HCT116 (cell line): ENCODE measurements around the gene ATP7B. TPM values are rescaled to one million over a fixed set of nuclear protein-coding genes. Genes with fewer than 3 reads are reported as not detected.

Source experiments
- ATAC-seq: fragments of 200-7000 bp; cut with Tn5 transposase; 2 replicates; pipeline ENCODE4 v1.9.1; 2020; ENCODE audit warnings: mild to moderate bottlenecking, moderate library complexity
- BruUV-seq: library from RNA; stranded (reverse); fragments of 400-500 nt; replicated peaks from 2 replicates; lab custom pipeline; 2021; lab: Mats Ljungman, UMichigan
- CTCF ChIA-PET: fragments of 300-600 bp; sonication (Branson Sonifier 250); formaldehyde crosslinking; loops from one replicate; lab custom pipeline; 2021; ENCODE audit warnings: antibody characterized with exemption; lab: Charles Lee
- POLR2A ChIA-PET: fragments of 300-600, 350-600 bp; sonication (Branson Sonifier 250); formaldehyde crosslinking; loops from one replicate; lab custom pipeline; 2021; ENCODE audit warnings: antibody characterized with exemption; lab: Charles Lee
- RAD21 ChIA-PET, 2 experiments: fragments of 300-600 bp; sonication (Branson Sonifier 250); formaldehyde crosslinking; loops; one replicate each; lab custom pipeline; 2023; ENCODE audit warnings: low total read pairs in 2 of 2; ENCODE audit not compliant: uncharacterized antibody in 2 of 2, unreplicated experiment in 2 of 2, low non-redundant PET in 1 of 2; lab: Charles Lee
- DNase-seq: peaks from one replicate; pipeline ENCODE4 v3.0.0-alpha.2; 2010; ENCODE audit warnings: low read depth, low spot score
- H2AFZ ChIP-seq: fragments of 200-600 bp; shearing (Covaris generic), sonication (generic); 2 replicates; pipeline ENCODE4 v1.6.1; 2017; ENCODE audit warnings: low read depth, mixed run types, mixed read lengths, antibody characterized with exemption, low read length; ENCODE audit not compliant: poor library complexity, severe bottlenecking
- H3K27ac ChIP-seq: 2 replicates; pipeline ENCODE4 v1.5.1; 2012; ENCODE audit warnings: low read depth, low read length
- H3K27me3 ChIP-seq: fragments of 200-600 bp; sonication (generic); 2 replicates; pipeline ENCODE4 v1.6.1; 2016; ENCODE audit warnings: mixed run types, low read length, mixed read lengths; ENCODE audit not compliant: insufficient read depth
- H3K36me3 ChIP-seq, 2 experiments: fragments of 200-500 bp in 1 of 2; fragments of 200-600 bp in 1 of 2; sonication (Bioruptor generic) in 1 of 2; sonication (generic) in 1 of 2; 2 replicates each; pipeline versions ENCODE4 v1.5.1 to v1.6.1; 2014 to 2016; ENCODE audit warnings: low read length in 2 of 2, inconsistent platforms in 1 of 2, mixed read lengths in 1 of 2, mixed run types in 1 of 2; ENCODE audit not compliant: insufficient read depth in 2 of 2, control insufficient read depth in 1 of 2
- H3K4me1 ChIP-seq, 2 experiments: fragments of 200-600 bp in 1 of 2; sonication (generic) in 1 of 2; 2 replicates each; pipeline versions ENCODE4 v1.5.1 to v1.6.1; 2012 to 2017; ENCODE audit warnings: low read length in 2 of 2, inconsistent platforms in 1 of 2, mild to moderate bottlenecking in 1 of 2, mixed read lengths in 1 of 2, mixed run types in 1 of 2, moderate library complexity in 1 of 2; ENCODE audit not compliant: insufficient read depth in 2 of 2, control insufficient read depth in 1 of 2
- H3K4me2 ChIP-seq: fragments of 200-600 bp; sonication (generic); 2 replicates; pipeline ENCODE4 v1.6.1; 2017; ENCODE audit warnings: mixed run types, low read length, mixed read lengths
- H3K4me3 ChIP-seq, 2 experiments: fragments of 200-600 bp in 1 of 2; sonication (generic) in 1 of 2; replicated peaks in 1 of 2; 2 replicates each; pipeline ENCODE4 v1.5.1; 2011 to 2016; ENCODE audit warnings: low read length in 2 of 2, control low read depth in 1 of 2, low read depth in 1 of 2, mild to moderate bottlenecking in 1 of 2, mixed read lengths in 1 of 2, mixed run types in 1 of 2
- H3K79me2 ChIP-seq: fragments of 200-600 bp; sonication (generic); 2 replicates; pipeline ENCODE4 v1.6.1; 2017; ENCODE audit warnings: mild to moderate bottlenecking, mixed run types, low read length, moderate library complexity, mixed read lengths; ENCODE audit not compliant: insufficient read depth
- H3K9ac ChIP-seq: fragments of 200-600 bp; sonication (generic); 2 replicates; pipeline ENCODE4 v1.6.1; 2016; ENCODE audit warnings: low read length, mixed read lengths
- H3K9me2 ChIP-seq: fragments of 200-600 bp; sonication (generic), shearing (Covaris generic); 2 replicates; pipeline ENCODE4 v1.6.1; 2017; ENCODE audit warnings: mixed run types, mild to moderate bottlenecking, moderate library complexity; ENCODE audit not compliant: insufficient read depth
- H3K9me3 ChIP-seq, 2 experiments: fragments of 200-500 bp in 1 of 2; fragments of 200-600 bp in 1 of 2; sonication (Bioruptor generic) in 1 of 2; sonication (generic) in 1 of 2; 2 replicates each; pipeline ENCODE4 v1.6.1; 2014 to 2017; ENCODE audit warnings: low read length in 2 of 2, mixed read lengths in 2 of 2, inconsistent platforms in 1 of 2, low read depth in 1 of 2, mild to moderate bottlenecking in 1 of 2, mixed run types in 1 of 2, moderate library complexity in 1 of 2; ENCODE audit not compliant: control insufficient read depth in 1 of 2, insufficient read depth in 1 of 2
- H4K20me1 ChIP-seq: fragments of 200-600 bp; sonication (generic), shearing (Covaris generic); 2 replicates; pipeline ENCODE4 v1.6.1; 2017; ENCODE audit warnings: mixed run types, mild to moderate bottlenecking, moderate library complexity; ENCODE audit not compliant: insufficient read depth
- CBX3 ChIP-seq: IDR thresholded peaks from 2 replicates; pipeline ENCODE4 v1.6.1; 2012; ENCODE audit warnings: low read depth
- CEBPB ChIP-seq: IDR thresholded peaks from 2 replicates; pipeline ENCODE4 v1.6.1; 2012; ENCODE audit warnings: low read depth
- EGR1 ChIP-seq: IDR thresholded peaks from 2 replicates; pipeline ENCODE4 v1.6.1; 2012; ENCODE audit warnings: low read depth
- EZH2phosphoT487 ChIP-seq: fragments of 200-600 bp; IDR thresholded peaks from 2 replicates; pipeline ENCODE4 v1.6.1; 2018; ENCODE audit warnings: antibody characterized with exemption, borderline replicate concordance
- POLR2AphosphoS5 ChIP-seq: IDR thresholded peaks from 2 replicates; pipeline ENCODE4 v1.6.1; 2011; ENCODE audit warnings: mild to moderate bottlenecking, low read depth, low read length, moderate library complexity
- SP1 ChIP-seq: IDR thresholded peaks from 2 replicates; pipeline ENCODE4 v1.6.1; 2012; ENCODE audit warnings: low read depth
- intact Hi-C: fragments of 100-400 bp; cut with micrococcal nuclease; formaldehyde crosslinking; loops from 2 replicates; pipeline ENCODE4 v1.10.0; 2022
- total RNA-seq: library from RNA; stranded (reverse); gene quantifications from one replicate; pipeline ENCODE4 v1.2.1, GENCODE V29; 2021; ENCODE audit not compliant: unreplicated experiment
- TF ChIP-seq, protein P1 (sequence below): IDR thresholded peaks from 2 replicates; pipeline ENCODE4 v1.6.1; 2012; ENCODE audit warnings: low read depth

The ATP7B gene
- total RNA-seq, 1 experiment from 2014 or later: 10.3 TPM

DNA sequence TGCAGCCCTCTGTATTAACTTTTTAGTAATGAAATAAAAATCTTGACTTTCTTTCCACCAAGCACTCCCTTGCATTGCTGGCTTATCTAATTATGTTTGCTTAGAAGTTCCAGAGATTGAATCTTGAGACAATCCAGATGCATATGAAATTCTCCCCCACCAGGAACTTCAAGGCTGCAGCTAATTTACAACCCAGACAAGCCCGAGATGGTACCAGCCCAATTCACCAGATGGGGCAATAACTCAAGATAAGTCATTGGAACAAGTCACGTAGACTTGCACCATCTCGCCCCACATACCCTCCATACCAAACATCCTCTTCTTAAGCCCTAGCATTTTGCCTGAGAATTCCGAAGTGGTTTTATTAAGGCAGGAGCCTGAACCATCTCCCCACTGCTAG, 42.2 kb upstream of the ATP7B start:
- ChIA-PET RAD21 (no interaction called here), POLR2A (no interaction called here), CTCF (no interaction called here)
- no peaks in the 10 kb centered on the region for H3K4me1 ChIP-seq
- H4K20me1 ChIP-seq: no peaks in the 10 kb centered on the region
- no peaks in the 10 kb centered on the region for H3K27me3 ChIP-seq
- no peak overlapping the region for H3K27ac ChIP-seq
- no peak overlapping the region for H3K4me2 ChIP-seq
- intact Hi-C loops: no loop called here
- H2AFZ ChIP-seq: no peak overlapping the region
- no peaks in the 10 kb centered on the region for H3K9me3 ChIP-seq
- no peaks in the 10 kb centered on the region for H3K36me3 ChIP-seq
- no peak for ATAC-seq
- TF ChIP-seq POLR2AphosphoS5: no peak
- TF ChIP-seq SP1: no peak
- no peak overlapping the region for H3K9ac ChIP-seq
- H3K4me3 ChIP-seq: no peak overlapping the region
- no peak for DNase-seq
- BruUV-seq: no TSS peak
- no peaks in the 10 kb centered on the region for H3K9me2 ChIP-seq
- no peaks in the 10 kb centered on the region for H3K79me2 ChIP-seq

DNA sequence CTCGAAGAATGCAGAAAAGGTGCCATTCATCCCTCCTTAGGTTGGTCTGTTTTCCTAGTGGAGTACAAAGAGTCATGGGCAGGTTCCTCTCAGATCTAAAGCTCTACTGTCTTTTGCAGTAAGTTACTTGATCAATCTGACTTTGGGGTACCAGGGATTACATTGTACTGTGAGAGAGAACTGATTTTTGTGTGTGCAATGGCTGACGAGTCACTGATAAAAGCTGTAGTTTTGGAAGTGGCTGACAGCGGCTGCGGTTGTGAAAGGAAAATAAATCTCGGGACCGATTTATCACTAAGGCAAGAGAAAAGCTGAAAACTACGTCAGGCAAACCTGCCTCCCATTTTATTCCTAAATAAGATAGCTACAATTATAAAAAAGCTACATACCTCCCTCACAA, 40.1 kb upstream of the ATP7B start:
- BruUV-seq: no TSS peak
- Histone ChIP-seq H3K4me2 (no peak overlapping the region), H3K9ac (no peak overlapping the region), H3K27ac (no peak overlapping the region), H3K36me3 (no peaks in the 10 kb centered on the region), H3K79me2 (no peaks in the 10 kb centered on the region), H3K9me3 (no peaks in the 10 kb centered on the region), H4K20me1 (no peaks in the 10 kb centered on the region), H3K4me3 (no peak overlapping the region), H3K27me3 (no peaks in the 10 kb centered on the region), H3K4me1 (no peaks in the 10 kb centered on the region), H3K9me2 (no peaks in the 10 kb centered on the region), H2AFZ (no peak overlapping the region)
- ChIA-PET CTCF (no interaction called here), POLR2A (no interaction called here), RAD21 (no interaction called here)
- intact Hi-C loops: no loop called here
- no peak for TF ChIP-seq EGR1
- no peak for TF ChIP-seq CBX3
- TF ChIP-seq, protein P1, sequence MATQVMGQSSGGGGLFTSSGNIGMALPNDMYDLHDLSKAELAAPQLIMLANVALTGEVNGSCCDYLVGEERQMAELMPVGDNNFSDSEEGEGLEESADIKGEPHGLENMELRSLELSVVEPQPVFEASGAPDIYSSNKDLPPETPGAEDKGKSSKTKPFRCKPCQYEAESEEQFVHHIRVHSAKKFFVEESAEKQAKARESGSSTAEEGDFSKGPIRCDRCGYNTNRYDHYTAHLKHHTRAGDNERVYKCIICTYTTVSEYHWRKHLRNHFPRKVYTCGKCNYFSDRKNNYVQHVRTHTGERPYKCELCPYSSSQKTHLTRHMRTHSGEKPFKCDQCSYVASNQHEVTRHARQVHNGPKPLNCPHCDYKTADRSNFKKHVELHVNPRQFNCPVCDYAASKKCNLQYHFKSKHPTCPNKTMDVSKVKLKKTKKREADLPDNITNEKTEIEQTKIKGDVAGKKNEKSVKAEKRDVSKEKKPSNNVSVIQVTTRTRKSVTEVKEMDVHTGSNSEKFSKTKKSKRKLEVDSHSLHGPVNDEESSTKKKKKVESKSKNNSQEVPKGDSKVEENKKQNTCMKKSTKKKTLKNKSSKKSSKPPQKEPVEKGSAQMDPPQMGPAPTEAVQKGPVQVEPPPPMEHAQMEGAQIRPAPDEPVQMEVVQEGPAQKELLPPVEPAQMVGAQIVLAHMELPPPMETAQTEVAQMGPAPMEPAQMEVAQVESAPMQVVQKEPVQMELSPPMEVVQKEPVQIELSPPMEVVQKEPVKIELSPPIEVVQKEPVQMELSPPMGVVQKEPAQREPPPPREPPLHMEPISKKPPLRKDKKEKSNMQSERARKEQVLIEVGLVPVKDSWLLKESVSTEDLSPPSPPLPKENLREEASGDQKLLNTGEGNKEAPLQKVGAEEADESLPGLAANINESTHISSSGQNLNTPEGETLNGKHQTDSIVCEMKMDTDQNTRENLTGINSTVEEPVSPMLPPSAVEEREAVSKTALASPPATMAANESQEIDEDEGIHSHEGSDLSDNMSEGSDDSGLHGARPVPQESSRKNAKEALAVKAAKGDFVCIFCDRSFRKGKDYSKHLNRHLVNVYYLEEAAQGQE: no peak
- TF ChIP-seq CEBPB: no peak
- no peak for TF ChIP-seq POLR2AphosphoS5
- TF ChIP-seq EZH2phosphoT487: no peak
- no peak for DNase-seq
- ATAC-seq: no peak
